Measurements from ENCODE around the gene CDC26.

Gene CDC26

DNA sequence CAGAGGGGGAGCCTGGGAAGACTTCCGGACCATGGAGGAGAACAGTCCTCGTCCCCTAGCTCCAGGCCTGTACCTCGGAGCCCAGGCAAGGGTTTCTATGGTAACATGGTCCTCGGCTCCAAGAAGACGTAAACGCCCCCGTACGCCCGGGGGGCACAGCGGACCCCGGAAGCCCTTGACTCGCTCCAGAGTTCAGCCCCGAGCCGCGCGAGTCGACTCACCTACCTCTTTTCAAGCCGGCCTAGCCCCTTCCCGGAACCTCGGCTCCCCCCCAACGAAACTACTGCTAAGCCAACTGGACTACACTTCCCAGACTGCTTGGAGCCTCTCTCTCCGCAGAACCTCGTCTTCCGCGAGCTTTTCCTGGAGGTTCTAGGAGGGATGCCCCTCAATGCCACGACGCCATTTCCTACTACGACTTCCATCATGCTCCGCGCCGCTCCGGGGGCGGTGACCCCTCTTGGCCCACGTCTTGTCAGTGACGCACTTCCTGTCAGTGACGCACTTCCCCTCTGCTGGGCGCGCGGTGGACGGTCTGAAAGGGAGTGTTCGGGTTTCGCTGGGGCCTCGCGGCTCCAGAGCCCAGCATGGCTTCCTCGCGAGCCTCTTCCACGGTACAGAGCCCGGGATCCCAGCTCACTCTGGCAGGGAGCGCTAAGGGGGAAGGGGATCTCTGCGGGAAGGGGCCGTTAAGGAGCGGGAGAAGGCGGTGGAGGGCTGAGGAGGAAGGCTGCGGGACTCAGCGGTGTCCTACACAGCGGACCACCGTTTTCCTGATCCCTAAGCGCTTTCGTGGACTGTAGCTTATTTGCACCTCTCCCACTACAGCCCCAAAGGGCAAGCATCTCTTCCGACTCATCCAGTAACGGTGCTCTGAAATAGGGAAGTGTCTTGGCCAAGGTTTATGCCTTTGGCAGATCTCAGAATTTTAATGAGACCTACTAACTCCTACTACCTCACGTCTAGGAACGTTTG is at the start of gene CDC26, which contains the start of gene PRPF4:
Gene CDC26 (minus strand): TSS at position 416 of the 975 bp plus-strand sequence. CDS start 3,065 bp downstream, outside the sequence.
Gene PRPF4 (plus strand): TSS at position 502 of the 975 bp plus-strand sequence. CDS start 86 bp downstream, at position 588.
- H3K4me3 ChIP-seq (ENCODE audit: low read depth, low read length), result peak within 1 kb of the TSS; percentile 62
- DNase-seq (ENCODE audit: low read depth), result peak; percentile 97

DNA sequence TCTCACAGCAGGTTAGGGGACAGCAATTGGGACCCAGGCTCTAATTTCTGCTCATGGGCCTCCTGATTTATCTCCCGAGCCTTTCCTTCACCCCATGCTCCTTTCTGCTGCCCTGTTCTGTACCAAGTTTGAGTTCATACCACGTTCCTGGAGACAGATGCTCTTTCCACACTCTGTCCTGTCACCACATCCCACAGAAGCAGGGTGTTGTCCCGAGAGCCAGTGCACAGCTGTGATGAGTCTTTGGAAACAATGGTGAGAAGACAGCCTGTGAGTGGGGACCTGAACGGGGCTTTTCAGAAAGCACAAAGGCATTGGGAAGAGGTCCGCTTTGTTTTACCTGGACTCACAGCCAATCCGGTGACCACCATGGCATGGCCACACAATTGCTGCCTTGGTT is 47.3 kb upstream of the CDC26 start:
- no peak for DNase-seq (ENCODE audit: low read depth)
- H3K4me3 ChIP-seq (ENCODE audit: low read depth, low read length), result no peak overlapping the region

DNA sequence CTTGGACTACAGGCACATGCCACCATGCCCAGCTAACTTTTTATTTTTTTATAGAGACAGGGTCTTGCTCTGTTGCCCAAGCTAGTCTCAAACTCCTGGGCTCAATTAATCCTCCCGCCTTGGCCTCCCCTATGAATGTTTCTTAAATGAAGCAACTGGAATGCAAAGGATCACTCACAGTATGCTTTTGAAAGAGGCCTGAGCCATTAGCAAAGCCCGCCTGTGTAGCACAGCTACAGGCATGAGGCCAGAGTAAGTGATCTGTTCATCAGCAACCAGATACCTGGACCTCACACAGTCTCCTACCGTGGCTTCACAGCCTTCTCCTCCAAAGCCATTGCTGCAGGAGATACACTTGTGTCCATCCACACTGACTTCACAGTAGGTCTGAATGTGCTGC is 44.7 kb upstream of the CDC26 start:
- DNase-seq (ENCODE audit: low read depth), result no peak
- H3K4me3 ChIP-seq (ENCODE audit: low read depth, low read length), result no peak overlapping the region

DNA sequence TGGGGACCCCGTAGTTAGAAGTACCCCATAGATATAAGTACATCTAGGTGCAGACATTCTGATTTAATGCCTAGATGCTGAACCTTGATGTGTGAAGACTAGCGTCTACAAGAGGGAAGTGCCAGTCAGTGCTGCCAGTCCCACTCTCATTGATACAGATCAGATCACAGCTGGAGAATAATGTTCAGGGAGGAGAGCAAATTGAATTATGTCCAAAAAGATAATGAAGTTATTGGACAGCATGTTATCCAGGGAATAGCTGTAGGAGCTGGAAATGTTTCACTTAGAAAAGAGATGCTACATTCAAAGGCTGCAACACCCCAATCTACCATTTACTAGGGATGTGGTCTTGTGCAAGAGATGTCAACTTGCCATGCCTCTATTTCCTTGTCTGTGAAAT is 43.7 kb upstream of the CDC26 start:
- DNase-seq (ENCODE audit: low read depth), result no peak
- no peak overlapping the region for H3K4me3 ChIP-seq (ENCODE audit: low read depth, low read length)

DNA sequence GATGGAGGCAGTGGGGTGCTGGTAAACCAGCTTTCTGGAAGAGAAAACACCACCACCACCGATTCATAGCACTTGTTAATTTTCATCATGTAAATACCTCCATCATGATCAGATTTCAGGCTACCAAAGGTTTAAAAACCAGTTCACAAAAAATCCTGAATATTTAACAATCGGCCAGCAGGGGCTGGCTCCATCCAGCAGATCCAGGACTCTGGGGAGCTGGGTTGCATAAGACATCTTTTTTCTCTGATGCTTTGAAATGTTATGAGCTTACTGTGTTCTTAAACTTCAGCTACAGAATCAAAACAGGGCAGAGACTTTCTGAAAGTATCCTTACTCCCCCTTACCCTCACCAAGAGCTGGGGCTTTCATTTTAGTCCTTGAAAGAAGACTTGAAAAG is 42.4 kb upstream of the CDC26 start:
- no peak overlapping the region for H3K4me3 ChIP-seq (ENCODE audit: low read depth, low read length)
- no peak for DNase-seq (ENCODE audit: low read depth)

DNA sequence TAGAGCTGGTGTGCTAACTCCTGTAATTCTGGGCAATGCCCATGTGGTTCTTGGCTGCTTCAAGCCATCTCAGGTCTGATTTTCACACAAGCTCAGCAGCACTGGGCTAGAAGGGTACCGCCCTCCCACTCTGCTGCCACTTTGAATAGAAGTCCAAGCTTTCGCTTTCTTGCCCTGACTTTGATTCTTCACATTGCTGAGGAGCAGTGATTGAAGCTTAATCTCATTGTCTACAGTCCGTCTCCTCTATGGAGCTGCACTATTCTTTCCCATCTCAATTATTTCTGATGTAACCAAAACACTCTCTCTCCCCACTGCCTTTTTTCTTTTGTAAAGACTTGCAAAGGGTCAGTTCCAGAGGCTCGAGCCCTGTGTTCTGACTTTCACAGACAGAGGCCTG is 40.7 kb upstream of the CDC26 start:
- no peak for DNase-seq (ENCODE audit: low read depth)
- H3K4me3 ChIP-seq (ENCODE audit: low read depth, low read length), result no peak overlapping the region

DNA sequence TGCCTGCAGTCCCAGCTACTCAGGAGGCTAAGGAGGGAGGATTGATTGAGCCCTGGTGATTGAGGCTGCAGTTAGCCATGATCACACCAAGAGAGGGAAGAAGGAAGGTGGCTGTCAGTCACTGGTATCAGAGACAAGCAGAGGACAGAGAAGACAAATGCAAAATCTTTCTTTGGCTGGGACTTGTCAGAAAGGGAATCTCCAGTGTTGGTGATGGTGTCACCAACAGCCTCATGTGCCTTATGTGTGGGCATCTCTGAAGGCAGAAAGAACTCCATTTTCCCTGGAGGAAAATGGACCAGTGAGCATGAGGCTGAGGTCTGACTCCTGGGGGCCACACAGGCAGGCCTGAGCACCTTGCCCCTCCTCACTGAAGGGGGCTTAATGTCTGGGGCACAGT is 39.9 kb upstream of the CDC26 start:
- no peak overlapping the region for H3K4me3 ChIP-seq (ENCODE audit: low read depth, low read length)
- no peak for DNase-seq (ENCODE audit: low read depth)

DNA sequence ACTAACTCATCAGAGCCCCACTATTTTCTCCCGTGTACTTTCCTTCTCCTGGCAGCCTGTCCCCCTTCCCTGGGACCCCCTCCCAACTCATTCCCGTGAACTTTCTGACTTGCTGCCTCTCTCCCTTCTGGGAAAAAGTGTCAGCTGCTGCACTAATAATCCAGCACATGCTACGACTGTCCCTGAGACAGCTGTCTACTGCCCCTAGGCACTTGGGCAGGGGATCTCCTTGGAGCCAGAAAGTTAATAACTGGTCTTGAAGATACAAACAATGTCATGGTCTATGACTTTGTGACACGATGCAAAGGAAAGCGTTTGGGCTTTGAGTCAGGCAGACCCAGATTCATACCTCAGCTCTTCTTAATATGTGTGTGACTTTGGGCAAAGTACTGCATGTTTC is 37.9 kb upstream of the CDC26 start:
- no peak overlapping the region for H3K4me3 ChIP-seq (ENCODE audit: low read depth, low read length)
- no peak for DNase-seq (ENCODE audit: low read depth)

DNA sequence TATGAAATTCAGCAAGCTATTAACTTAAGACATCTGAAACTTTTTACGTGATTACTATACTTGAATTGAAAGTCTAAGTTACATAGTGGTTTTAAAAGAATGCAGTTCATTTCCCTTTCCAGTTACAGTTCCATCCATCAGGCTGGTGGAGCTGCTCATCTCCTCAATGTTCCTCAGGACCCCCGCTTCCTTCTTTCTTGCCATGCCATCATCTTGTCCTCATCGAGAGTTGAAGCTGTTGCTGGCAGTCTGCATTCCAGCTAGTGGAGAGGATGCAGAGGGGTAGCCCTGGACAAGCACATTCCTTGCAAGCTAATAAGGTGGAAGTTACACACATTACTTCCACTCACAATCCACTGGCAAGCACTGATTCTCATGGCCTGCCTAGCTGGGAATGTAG is 36.6 kb upstream of the CDC26 start:
- DNase-seq (ENCODE audit: low read depth), result no peak
- no peak overlapping the region for H3K4me3 ChIP-seq (ENCODE audit: low read depth, low read length)

DNA sequence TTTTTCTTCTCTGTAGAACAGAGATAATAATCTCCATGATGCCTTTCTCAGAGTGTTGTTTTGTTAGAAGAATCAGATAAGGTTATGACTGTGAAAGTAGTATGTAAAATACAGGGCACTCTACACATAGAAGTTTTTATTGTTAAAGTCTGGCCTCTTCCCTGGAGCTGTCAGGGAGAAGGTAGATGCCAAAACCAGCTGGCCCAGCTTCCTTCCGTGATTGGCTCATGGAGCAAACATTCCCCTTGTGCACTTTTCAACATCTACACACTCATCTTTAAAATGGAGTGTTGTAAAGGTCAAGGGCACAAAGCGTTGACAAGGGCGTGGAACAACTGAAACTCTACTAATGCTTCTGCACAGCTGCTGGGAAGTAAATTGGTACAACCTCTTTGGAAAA is 35.2 kb upstream of the CDC26 start:
- no peak for DNase-seq (ENCODE audit: low read depth)

DNA sequence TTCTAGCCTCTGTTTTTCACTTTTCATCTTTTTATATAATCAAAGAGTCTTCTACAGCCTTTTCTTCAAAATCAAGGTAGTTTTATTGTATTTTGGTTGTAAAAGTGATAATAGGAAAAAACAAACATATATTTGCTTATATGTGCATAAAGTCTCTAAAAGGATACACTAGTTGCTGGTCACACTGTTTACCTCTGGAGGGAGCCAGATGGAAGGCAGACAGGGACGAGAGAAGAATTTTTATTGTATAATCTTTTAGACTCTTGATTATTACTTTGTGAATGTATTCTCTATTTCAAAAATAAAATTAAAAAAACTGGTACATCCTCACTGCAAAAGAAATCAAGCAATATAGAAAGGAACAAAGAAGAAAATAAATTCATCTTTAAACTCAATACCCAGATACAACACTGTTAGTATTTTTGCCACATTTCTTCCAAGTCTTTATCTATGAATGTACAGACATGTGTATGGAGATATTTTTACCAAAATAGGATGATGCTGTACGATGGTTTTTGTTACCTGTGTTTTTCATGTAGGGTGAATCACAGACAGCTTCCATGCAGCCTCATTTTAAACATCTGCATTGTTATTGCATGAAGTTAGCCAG is 33.9 kb upstream of the CDC26 start:
- no peak for DNase-seq (ENCODE audit: low read depth)
- no peak overlapping the region for H3K4me3 ChIP-seq (ENCODE audit: low read depth, low read length)

More for the DNA sequence above, 35.2 kb upstream of the CDC26 start:
- no peak overlapping the region for H3K4me3 ChIP-seq (ENCODE audit: low read depth, low read length)

DNA sequence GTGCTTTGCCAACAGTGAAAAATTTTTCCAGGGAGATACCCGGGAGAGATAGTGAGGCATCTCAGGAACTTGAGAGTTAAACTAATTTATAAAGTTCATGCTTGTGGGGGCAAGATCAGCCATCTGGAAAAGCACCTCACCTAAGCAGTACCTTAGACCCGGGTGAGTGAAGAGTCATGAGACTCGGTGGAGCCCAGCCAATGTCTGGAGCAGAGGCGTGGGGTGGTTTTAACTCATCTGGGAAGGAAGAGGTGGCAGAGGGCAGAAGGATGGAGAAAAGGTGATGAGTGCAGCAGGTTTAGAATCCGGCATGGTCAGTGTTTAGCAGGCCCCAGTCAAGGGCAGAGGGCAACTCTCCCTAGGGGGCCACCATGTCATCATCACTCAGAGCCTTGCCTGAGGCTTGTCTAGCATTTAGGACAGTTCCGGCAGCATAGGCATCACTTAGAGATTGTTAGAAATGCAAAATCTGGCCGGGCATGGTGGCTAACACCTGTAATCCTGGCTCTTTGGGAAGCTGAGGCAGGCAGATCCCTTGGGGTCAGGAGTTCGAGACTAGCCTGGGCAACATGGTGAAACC is 32.1 kb upstream of the CDC26 start:
- H3K4me3 ChIP-seq (ENCODE audit: low read depth, low read length), result no peak overlapping the region
- no peak for DNase-seq (ENCODE audit: low read depth)

DNA sequence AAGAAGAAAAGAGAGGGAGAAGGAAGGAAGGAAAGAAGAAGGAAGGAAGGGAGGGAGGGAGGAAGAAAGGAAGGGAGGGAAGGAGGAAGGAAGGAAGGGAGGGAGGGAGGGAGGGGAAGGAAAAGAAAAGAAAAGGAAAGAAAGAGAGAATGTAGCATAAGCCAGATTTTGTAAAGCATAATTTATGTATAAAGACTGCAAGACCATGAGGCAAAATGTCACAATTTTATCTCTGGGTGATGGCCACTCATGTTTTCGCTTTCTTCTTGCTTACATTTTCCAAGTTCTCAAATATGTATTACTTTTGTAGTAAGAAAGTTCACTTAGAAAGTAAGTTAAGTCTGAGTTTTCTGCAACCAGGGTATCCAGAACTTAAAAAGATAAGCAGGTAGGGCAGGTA is 31.2 kb upstream of the CDC26 start:
- DNase-seq (ENCODE audit: low read depth), result no peak
- no peak overlapping the region for H3K4me3 ChIP-seq (ENCODE audit: low read depth, low read length)

DNA sequence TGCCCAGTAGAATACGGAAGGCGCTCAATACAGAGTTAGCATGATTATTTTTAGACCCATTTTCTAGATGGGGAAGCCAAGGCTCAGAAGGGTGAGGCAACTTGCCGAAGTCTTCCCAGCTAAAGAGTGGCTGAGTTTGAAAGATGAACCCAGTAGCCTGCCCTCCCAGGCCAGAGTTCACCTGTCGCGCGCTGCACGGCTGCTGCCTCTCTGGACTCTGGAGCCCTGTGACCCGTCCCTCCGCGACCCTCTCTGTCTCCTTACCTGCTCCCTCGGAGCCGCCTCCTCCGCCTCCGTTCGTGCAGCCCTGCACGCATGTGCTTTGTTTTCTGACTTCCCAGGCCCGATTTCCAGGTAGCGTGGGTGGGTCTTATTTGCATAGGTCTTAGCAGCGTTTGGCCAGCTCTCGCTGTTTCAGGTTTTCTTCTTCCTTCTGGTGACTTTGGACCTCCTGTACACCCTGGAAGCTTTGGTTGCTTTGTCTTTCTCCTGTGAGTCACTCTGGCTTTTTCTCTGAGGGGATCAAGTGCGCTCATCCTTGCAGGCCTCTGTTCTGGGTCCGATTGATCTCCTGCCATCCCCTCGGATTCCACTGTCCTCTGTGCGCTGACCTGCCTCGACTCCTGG is 27.5 kb upstream of the CDC26 start, which contains the start of gene RNF183:
Gene RNF183 (minus strand): TSS at position 585 of the 627 bp plus-strand sequence. CDS start 5,192 bp downstream, outside the sequence.
- no peak within 1 kb of the TSS for H3K4me3 ChIP-seq (ENCODE audit: low read depth, low read length)
- no peak for DNase-seq (ENCODE audit: low read depth)

DNA sequence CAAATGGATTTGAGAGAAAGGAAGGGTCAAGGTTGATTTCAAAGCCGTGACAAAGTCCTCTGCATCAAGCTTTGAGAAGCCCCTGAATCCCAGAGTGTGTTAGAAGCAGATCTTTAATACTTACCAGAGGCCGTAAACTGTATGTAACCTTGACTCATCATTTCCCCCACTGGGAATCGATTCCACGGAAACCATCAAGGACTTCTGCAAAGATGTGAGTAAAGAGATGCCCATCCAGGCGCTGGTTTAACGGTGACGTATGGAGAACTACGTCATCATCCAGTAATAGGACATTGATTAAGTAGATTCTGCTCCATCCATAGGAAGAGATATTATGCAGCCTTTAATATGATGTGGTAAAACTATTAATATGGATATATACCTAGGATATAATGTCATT is 26.2 kb upstream of the CDC26 start:
- no peak for DNase-seq (ENCODE audit: low read depth)
- H3K4me3 ChIP-seq (ENCODE audit: low read depth, low read length), result no peak overlapping the region

DNA sequence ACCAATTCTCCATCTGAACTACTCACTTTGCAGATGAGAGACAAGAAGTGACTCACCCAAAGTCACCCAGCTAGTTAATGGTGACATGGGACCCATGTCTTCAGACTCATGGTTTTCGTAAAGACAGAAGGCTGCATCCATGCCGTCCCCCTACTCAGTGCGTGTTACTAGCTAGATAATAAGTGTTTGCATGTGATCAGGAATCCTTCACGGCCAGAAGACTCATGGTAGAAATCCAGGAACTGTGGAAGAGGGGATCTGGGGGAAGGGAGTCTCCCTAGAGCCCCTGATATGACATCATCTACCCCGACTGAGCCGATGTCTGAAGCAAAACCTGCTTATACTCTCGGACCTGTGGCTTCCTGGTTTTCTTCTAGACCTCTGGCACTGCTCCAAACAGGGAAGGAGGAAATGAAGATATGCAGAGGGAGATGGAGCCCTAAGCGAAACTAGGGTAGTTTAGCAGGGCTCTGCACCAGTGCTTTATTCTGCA is 24.5 kb upstream of the CDC26 start:
- no peak for DNase-seq (ENCODE audit: low read depth)
- peak overlapping the region; percentile 1 for H3K4me3 ChIP-seq (ENCODE audit: low read depth, low read length)

DNA sequence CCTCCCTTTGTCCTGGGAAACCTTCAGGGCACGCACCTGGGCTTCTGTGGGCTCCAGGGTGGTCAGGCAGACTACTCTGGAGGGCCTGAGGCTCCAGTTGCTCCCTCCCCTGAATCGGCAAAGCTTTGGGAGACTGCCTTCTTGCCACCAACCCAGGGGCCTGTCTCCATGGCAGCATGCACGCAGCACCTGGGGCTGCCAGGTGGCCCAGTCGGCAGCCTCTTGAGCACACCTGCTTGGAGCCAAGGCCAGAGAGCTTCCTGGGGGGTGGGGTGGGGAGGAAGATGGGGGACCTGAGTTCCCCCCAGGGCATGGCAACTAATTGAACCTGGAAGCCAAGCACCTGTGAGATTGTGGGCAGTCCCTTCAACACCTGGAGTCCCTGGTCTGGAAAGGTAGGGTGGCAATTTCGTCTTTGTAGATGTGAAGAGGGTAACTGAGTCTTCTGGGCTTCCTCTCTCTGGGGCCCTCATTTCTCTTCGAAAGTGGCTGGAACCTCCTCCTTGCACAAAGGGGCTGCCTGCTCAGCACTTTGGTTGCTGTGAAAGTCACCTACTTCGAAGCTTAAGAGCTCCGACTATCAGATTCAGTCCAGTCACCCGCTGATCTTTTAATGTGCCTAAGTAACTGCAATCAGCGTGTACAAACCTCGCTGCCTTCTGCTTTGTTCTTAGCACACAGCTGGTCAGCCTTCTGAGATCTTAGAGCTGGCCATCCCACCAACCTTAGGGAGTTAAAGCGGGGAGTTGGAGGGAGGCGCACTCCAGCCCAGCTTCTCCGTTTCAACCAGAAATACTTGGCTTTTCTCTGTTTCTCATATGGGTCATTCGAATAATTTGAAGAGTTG is 23.8 kb upstream of the CDC26 start:
- DNase-seq (ENCODE audit: low read depth), result no peak
- no peak overlapping the region for H3K4me3 ChIP-seq (ENCODE audit: low read depth, low read length)

DNA sequence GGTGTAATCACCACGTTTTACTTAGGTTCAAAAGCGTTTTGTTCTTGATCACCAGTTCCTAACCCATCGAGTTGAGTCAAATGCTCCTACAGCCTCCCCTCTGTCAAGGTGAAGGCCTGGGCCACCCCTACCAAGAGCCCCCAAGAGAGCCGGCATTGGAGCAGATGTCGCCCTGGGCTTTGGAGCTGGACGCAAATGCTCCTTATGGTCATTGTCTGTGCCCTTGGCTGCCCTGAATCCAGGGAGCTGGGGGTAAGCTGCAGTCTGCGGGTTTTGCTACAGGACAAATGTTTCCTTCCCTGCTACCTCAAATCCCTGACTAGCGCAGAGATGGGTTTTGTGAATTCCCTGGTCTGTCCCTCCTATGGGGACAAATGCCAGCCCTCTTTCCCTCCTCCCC is 22.9 kb upstream of the CDC26 start:
- DNase-seq (ENCODE audit: low read depth), result no peak
- H3K4me3 ChIP-seq (ENCODE audit: low read depth, low read length), result no peak overlapping the region

Measured in skeletal muscle cell (primary cell).